IPS DF 4.7 (cell line): ENCODE results near the gene SPATA2L.

Source experiments
- DNase-seq: peaks from one replicate; pipeline ENCODE4 v3.0.0-alpha.2; 2013; ENCODE audit warnings: low spot score; ENCODE audit errors: extremely low read depth

The SPATA2L gene

DNA sequence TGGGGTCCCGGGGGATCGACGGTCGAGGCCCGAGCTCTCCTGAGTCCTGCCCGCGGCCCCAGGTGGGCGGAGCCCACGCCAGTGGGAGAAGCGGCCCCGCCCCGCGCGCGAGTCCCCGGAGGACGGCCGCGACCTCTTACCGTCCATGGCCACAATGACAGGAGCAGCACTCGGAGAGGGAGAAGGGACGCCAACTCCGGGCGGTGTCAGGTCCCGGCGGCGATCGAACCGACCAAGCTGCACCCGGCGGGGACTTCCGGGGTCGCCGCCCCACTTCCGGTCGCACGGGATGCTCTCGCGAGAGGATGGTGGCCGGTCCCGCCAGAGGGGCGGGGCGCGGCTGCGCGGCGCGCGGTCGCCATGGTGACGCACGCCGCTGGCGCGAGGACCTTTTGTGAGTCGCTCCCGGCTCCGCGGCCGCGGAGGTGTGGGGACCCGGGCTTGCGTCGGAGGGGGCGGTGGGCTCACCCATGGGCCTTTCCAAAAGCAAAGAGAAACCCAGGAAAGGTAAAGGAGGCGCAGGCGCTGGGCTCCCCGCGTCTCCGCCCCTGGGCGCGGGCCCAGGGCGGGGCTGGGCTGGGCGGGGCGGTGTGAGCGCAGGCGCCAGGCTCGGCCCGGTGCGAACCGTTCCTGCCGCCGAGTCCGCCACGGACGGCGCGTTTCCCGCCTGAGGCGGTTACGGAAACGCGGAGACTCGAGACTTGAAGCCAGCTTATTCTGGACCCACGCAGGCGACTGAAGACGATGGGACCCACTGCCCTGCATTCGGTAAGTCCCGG, 43.9 kb downstream of the SPATA2L start, which contains the start of the genes CHMP1A and SPATA33:
CHMP1A (minus strand) TSS at position 267 of the 779 bp plus-strand sequence; CDS start at position 147, 120 bp downstream.
SPATA33 (plus strand) TSS at position 395 of the 779 bp plus-strand sequence; CDS start at position 471, 76 bp downstream.
- DNase-seq, result no peak

DNA sequence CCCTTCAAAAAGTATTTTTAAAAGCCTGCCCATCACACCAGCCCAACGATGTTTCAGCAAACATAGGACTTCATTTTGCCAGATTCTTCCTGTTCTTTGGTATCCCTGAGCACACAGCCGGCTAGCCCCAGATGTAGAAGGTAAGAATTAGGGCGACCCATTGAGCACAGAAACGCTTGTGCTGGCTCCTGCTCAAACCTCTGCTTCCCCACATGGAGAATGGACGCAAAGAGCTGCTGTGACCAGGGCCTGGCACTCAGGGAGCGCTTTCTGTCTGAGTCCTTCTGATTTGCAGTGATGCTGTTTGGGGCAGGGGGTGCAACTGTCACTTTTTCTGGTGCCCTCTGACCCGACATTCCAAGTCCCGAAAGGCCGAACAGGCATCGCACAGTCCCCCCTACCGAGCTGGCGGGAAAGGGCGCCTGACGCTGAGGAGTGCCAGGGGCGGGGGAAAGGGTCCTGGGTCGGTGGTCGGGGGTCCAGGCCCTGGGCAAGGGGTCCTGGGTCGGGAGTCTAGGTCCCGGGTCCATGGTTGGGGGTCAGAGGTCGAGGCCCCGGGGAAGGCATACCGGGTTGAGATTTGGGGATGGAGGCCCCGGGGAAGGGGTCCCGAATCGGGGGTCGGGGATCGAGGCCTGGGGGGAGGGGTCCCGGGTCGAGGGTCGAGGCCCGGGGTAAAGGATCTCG, 44.9 kb downstream of the SPATA2L start:
- DNase-seq, result no peak

DNA sequence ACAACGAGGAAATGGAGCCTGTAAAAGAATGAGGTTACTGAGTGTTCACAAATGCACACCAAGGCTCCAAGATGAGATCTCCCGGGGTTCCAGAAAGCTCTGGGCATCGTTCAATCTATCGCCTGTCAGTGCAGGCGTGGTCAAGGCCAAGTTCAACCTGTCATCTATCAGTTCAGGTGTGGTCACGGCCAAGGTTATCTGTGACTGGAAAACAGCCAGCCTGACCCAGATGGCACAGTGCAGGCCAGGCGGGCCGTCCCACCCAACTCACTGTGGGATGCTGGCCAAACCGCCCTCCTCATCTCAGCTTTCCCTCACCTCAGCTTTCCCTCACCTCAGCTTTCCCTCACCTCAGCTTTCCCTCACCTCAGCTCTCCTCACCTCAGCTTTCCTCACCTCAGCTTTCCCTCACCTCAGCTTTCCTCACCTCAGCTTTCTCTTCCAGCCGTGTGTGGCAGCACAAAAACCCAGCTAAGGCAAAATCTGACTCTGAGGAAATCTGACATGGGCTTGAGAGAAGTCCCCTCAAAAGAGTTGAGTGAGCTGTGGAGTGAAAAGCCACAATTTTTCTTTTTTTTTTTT, 46.4 kb downstream of the SPATA2L start:
- DNase-seq, result no peak

DNA sequence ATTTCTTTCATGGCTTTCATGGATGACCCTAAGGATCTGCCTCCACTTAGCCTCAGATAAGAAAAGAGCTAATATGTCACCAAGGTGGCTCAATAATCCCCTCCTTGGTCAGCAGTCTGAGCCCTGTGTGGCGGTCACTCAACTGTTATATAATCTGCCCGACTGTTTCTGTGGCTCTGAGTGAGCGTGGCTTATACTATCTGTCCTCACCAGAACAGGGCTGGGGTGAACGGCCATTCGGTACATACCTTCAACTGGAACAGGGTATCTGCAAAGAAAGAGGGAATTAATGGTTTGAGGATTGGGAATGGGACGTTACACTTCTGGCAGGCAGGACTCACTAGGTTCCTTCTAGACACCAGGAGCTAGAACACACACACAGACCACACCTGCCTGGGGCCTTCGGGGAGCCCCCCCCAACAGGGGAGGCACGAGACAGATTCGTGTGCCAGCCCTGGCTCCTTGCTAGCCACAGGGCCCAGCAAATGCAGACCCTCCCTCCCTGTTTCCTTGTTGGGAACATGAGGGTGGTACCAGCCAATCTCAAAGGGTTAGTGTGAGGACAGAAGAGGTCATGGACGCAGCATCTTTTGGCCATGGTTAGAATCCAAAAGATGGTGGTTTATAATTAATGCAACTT, 47.7 kb downstream of the SPATA2L start:
- DNase-seq, result no peak

DNA sequence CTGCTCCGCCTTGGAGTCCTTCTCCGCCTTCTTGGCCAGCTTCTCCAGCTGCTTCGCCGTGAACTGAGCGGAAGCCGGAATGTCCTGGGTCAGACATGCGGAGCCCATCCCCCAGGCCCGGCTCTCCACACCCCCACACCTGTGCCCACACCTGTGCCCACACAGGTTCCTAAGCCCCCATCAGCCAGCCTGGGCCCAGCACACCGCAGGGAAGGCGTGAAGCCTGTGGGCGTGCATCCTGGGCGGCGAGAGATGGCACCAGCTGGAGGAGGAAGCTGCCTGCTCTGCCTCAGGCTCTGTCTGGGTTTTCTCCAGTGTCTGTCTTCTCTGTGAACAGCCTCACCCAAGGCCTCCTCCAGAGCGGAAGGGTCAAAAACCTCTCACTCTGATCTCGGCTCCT, 49.9 kb downstream of the SPATA2L start:
- DNase-seq, result no peak

DNA sequence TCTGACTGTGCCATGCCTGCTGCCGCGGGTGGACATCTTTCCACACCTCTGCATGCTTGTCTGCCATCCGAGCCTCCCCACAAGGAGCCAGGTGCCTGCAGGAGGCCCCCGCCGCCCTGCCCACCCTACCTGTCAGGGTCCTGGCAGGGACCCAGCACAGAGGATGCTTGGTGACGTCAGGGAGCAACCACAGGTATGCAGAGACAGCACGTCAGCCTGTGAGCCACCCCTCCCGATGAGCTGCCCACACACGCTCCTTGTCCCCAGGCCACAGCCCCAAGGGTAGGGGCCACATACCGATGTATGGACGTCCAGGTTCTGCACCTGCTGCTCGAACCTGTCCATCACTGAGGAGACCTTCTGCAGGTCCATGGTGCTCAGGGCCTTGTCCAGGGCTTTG, 54.6 kb downstream of the SPATA2L start:
- DNase-seq, result no peak
